Measurements from ENCODE around the gene DGKQ. TPM values are rescaled to one million over a fixed set of nuclear protein-coding genes. Genes with fewer than 3 reads are reported as not detected.
A peak's percentile ranks its signal among the peaks of the same experiment; 100 is the strongest.

DGKQ gene
- total and polyA plus RNA-seq, 7 donors: 2.2 to 3.9 (median 2.8) TPM

GRCh38 chr4:913280-913618, 60.1 kb downstream of the DGKQ start:
- no peak overlapping the region for H3K4me3 ChIP-seq
- H3K9me3 ChIP-seq: no peaks in the 10 kb centered on the region
- no peak for ATAC-seq
- peak in 1 of 2 donors; percentile 19 for DNase-seq
- no peak overlapping the region for H3K27ac ChIP-seq
- H3K27me3 ChIP-seq (ENCODE audit: insufficient read depth in 3 of 3, low read length in 2 of 3): no peaks in the 10 kb centered on the region
- TF ChIP-seq, protein P1, sequence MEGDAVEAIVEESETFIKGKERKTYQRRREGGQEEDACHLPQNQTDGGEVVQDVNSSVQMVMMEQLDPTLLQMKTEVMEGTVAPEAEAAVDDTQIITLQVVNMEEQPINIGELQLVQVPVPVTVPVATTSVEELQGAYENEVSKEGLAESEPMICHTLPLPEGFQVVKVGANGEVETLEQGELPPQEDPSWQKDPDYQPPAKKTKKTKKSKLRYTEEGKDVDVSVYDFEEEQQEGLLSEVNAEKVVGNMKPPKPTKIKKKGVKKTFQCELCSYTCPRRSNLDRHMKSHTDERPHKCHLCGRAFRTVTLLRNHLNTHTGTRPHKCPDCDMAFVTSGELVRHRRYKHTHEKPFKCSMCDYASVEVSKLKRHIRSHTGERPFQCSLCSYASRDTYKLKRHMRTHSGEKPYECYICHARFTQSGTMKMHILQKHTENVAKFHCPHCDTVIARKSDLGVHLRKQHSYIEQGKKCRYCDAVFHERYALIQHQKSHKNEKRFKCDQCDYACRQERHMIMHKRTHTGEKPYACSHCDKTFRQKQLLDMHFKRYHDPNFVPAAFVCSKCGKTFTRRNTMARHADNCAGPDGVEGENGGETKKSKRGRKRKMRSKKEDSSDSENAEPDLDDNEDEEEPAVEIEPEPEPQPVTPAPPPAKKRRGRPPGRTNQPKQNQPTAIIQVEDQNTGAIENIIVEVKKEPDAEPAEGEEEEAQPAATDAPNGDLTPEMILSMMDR (IDR thresholded peaks at IDR 0.05): no peak
- peaks cover 3 to 44% of the 10 kb centered on the region in 2 donors for H3K36me3 ChIP-seq (ENCODE audit: insufficient read depth in 1 of 2, low read depth in 1 of 2)
- WGBS, 3 donors: 92 to 97% (median 93%) methylated on average over 4 of the region's 4 CpGs
- intact Hi-C loops (cut with DNase I): no loop called here
- no peaks in the 10 kb centered on the region for H3K4me1 ChIP-seq

- intact Hi-C loops (cut with DNase I): no loop called here
- Histone ChIP-seq H3K4me3 (no peak overlapping the region), H3K27ac (no peak overlapping the region), H3K36me3 (ENCODE audit: insufficient read depth in 1 of 2, low read depth in 1 of 2) (peaks cover 3 to 47% of the 10 kb centered on the region in 2 donors), H3K4me1 (no peaks in the 10 kb centered on the region), H3K27me3 (ENCODE audit: insufficient read depth in 3 of 3, low read length in 2 of 3) (no peaks in the 10 kb centered on the region), H3K9me3 (no peaks in the 10 kb centered on the region)
- TF ChIP-seq, protein P1 (IDR thresholded peaks at IDR 0.05): no peak
- peak; percentile 7 to 51 for DNase-seq
- no peak for ATAC-seq
- WGBS, 3 donors: 80 to 83% (median 82%) methylated on average over 19 of the region's 19 CpGs
These were observed 60.7 kb downstream of the DGKQ start for GRCh38 chr4:912548-913279.

DNA sequence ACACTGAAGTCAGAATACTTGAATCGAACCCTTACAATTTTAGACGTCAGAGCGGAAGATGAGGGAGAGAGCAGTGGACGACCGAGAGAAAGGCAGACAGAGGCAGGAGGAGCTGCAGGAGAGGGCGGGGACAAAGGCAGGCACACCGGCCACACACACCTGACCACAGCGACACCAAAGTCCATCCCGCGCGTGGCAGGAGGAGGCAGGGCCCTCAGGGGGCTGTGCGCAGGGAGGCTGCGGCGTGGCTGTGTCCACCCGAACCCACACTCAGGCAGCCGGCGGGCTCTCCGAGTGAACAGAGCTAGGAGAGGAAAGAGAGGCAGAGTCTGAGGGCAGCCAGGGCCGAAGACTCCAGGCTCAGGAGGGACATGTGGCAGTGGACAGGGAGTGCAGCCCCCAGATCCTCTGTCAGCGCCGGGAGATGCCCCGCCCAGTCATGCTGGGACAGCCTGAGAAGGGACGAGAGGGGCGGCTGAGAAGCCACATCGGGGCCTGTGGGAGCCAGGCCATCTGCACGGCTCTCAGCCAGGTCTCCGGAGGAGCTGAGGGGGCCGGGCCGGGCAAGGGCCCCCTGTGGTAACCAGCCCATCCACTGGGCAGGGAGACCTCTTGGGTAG, 61.4 kb downstream of the DGKQ start:
- ATAC-seq (no peak), DNase-seq (peak in 1 of 2 donors; percentile 31)
- Histone ChIP-seq H3K27me3 (ENCODE audit: insufficient read depth in 3 of 3, low read length in 2 of 3) (no peaks in the 10 kb centered on the region), H3K9me3 (no peaks in the 10 kb centered on the region), H3K4me3 (no peak overlapping the region), H3K36me3 (ENCODE audit: insufficient read depth in 1 of 2, low read depth in 1 of 2) (peaks cover 3 to 54% of the 10 kb centered on the region in 2 donors), H3K4me1 (no peaks in the 10 kb centered on the region), H3K27ac (no peak overlapping the region)
- 88 to 92% (median 90%) methylated on average over 28 to 29 of the region's 29 CpGs for WGBS, 3 donors
- intact Hi-C loops (cut with DNase I): no loop called here
- TF ChIP-seq, protein P1 (IDR thresholded peaks at IDR 0.05): no peak

- no peak for ATAC-seq
- H3K27me3 ChIP-seq (ENCODE audit: insufficient read depth in 3 of 3, low read length in 2 of 3): no peaks in the 10 kb centered on the region
- DNase-seq: peak; percentile 4 to 28
- no peaks in the 10 kb centered on the region for H3K9me3 ChIP-seq
- H3K27ac ChIP-seq: no peak overlapping the region
- no peak overlapping the region for H3K4me3 ChIP-seq
- intact Hi-C loops (cut with DNase I): no loop called here
- no peaks in the 10 kb centered on the region for H3K4me1 ChIP-seq
- TF ChIP-seq, protein P1 (IDR thresholded peaks at IDR 0.05): no peak
- WGBS, 3 donors: 94 to 97% (median 96%) methylated on average over 23 of the region's 23 CpGs
- peaks cover 3 to 54% of the 10 kb centered on the region in 2 donors for H3K36me3 ChIP-seq (ENCODE audit: insufficient read depth in 1 of 2, low read depth in 1 of 2)
These were observed 62.1 kb downstream of the DGKQ start for GRCh38 chr4:911221-911751.
